Posterior vena cava (tissue), 2 donors: ENCODE measurements around the gene SORCS2. TPM values are rescaled to one million over a fixed set of nuclear protein-coding genes. Genes with fewer than 3 reads are reported as not detected.

Experiments
- DNase-seq: peaks from one replicate; pipeline ENCODE4 v3.0.0-alpha.2; 2020; ENCODE audit warnings: low spot score
- intact Hi-C, 2 donors: fragments of 100-400 bp; cut with DNase I; formaldehyde crosslinking; loops; one replicate each; pipeline versions ENCODE4 v1.14.1 to v1.14.2; 2022 to 2023
- total RNA-seq, 2 donors: library from RNA; stranded (reverse); fragmentation: NEBNext Ultra II Directional; extraction: Animal tissue kit (Norgen Biotek cat#: 25700); gene quantifications; one replicate each; pipeline ENCODE4 v1.2.1, GENCODE V29; 2021
- donor health status: DM: yes; HTN: yes; CAD: no.
- donor health status: DM: yes; HTN: yes; CAD: no.

SORCS2 gene
- total RNA-seq, 2 donors from 2014 or later = 5.0 to 11.9 TPM

DNA sequence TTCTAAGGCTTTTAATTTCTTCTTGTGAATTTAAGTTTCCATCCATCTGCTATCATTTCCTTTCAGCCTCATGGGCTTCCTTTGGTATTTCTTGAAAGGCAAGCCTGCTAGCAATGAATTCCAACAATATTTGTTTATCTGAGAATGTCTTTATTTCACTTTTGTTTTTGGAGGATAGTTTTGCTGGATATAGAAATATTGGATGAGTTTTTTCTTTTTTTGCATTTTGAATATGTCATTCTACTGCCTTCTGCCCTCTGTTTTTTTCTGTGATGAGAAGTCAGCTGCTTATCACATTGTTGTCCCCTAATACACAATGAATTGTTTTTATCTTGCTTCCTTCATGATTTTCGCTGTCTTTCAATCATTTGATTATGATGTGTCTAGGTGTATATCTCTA lies 13.2 kb upstream of the SORCS2 start:
- intact Hi-C loops = no loop called here
- DNase-seq = no peak

DNA sequence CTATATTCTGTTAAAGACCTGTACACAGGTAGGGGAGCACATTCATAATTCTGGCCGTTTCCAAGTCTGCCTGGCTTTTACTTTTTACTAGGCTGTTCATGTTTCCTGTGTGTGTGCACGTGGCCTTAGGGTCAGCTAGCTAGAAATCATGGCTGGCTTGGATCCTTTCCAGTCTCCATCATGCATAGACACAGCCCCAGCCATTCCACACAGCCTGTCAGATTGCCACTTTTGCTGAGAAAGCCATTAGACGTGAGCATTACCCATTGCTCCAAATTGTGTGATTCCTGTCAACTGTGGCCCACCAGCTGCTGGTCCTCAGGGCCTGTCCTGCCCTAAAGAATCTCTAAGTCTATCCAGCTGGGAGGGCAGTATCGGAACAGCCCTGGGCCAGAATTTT lies 11.4 kb upstream of the SORCS2 start:
- intact Hi-C loops = loop anchor here in 1 of 2 donors (1.0 kb wide), 1 partner anchor 24 kb away; no protein-coding TSS in a partner anchor
- no peak for DNase-seq

DNA sequence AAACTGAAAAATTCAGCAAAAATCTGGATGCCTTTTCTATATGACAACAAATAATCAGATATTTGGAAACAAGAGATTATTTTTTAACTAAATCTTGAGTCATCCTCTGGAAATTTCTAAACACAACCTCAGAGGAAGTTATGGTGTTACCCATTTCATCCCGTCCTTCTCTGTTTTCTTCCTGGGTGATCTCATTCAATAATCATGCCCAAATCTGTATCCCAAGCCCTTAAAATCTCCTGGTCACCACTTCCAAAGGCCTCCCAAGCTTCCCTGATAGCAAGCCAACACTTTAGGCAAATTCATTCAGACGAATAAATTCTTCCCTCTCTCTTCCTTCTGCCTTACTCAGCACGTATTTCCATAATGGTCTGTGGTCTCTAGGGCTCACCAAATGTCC lies 9.7 kb upstream of the SORCS2 start:
- no peak for DNase-seq
- intact Hi-C loops = no loop called here

DNA sequence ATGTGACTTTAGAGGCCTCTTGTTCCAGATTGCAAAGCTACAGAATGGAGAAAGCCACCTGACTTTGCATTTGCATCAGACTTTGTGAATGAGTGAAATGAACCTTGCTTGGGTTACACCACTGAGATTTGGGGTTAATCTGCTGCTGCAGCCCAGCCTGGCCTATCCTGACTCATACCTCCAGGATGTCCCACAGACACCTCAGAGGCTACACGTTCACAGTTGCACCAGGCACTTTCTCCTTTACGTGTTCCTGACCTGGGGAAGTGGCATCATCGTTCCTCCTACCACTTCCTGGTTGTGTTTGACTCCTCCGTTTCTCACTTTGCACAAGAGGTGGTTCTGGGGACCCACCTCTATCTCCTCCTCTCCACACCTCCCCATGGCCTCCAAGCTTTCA lies 9.2 kb upstream of the SORCS2 start:
- DNase-seq = no peak
- intact Hi-C loops = no loop called here

DNA sequence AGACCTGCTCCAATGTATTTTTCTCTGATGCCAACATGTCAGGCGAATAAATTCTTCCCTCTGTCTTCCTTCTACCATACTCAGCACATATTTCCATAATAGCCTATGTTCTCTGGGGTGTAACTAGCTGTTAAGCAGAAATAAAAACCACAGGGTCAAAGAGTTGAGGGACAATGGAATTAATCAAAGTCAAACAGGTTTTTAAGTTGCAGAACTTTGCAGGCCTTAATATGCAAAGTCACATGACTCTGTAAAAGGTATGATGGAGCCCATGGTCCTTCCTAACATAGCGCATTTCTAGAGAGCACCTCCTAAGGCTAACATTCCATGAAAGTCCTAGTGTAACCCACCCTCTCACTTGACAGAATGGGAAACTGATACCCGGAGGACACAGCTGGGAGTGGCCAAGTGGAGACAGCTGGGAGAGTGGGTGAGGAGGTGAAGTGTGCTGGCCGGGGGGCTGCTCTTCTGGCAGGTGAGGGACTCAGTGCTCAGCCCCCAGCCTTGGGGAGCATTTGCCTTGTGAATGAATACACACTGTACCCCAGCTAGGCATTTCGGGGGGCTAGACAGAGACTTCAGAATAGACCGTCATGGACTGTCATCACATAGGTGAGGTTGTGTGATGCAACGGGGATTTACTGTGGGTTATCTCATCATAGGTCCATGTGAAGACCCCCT lies 8.4 kb upstream of the SORCS2 start:
- intact Hi-C loops = no loop called here
- no peak for DNase-seq

DNA sequence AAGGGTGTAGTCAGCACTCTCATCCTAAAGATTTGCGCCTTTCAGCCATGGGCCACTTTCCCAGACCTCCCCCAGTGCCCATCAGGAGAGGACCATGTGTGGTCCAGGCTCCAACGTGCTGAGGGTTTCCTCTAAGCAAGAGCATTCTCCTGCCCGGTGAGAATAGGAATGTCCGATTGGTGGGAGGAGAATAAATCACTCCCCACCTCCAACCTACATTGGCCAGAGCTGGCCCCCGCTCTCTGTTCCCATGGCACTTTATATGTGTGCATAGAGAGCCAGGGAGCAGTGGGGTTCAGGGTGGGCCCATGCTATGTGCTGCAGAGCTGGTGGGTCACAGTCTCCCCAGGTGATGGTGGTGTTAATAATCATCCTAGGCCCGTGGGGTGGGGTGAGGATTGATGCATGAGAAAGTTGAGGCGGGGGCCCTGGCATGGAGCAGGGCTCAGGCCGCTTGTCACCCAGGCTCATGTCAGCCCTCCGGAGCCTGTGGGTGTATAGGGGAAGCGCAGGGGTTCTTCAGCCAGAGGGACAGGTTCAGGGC lies 6.8 kb upstream of the SORCS2 start:
- DNase-seq = peak; percentile 58
- intact Hi-C loops = no loop called here

DNA sequence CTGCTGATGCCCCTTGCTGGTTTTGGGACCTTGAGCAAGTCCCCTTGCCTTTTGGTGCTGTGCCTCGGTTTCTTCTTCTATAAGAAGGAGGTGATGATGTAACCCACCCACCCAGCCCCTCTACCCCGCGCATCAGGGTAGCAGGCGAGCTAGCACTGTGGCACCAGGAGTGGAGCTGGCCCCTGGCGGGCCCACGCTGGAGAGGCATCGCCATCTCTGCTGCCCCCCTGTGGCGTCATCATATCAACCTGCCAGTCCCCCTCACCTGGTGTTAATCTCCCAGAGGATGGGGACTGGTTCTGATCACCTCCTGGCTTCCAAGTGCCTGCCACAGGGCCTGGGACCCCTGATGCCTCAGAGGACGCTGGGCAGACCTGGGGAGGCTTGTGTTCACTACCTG lies 6.3 kb upstream of the SORCS2 start:
- DNase-seq = peak; percentile 64
- intact Hi-C loops = no loop called here

DNA sequence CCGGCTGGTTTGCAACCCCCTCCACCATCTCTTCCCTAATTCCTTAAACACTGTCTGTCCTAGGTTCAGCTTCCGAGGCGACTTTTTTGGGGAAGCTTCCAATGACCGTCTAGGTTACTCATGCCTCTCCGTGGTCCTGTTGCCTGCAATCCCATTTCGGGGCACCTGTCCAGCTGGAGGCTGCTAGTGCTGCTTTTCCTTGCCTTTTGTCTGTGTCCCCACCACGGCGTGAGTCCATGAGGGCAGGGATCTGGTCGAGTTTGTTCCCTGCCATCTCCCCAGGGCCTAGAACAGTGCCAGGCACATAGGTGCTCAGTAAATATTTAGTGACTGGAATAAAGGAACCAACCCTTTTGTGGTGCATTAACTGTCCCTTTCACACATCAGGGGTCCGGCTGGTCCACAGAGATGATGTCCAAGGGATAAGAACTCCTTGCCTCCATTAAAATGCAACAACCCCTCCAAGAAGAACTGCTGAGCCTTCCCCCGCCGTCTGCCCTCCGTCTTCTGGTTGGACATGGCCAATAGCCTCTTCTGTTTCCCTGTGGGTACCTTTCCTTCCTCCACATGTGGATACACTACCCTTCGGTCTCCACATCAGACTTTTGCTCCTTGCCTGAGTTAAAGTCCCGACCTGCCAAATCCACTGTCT lies 5.7 kb upstream of the SORCS2 start:
- DNase-seq = peak; percentile 73
- intact Hi-C loops = no loop called here

DNA sequence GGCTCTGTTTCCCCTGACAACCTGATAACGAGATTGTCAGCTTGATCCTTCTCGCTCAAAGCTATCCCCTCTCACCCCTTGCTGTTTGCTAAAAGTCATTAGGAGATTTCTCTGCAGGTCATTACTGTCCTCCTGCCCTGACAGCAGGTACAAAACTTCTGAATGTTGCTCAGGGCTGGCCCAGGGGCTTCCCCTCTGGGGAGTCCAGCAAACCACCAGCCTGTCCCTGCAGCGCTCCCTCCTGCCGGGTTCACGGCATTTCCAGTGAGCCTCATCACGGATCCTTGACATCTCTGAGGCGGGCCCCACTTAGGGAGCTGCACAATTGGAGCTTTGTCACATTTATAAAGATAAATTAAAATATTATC lies 5.2 kb upstream of the SORCS2 start:
- DNase-seq = peak; percentile 58
- intact Hi-C loops = no loop called here

DNA sequence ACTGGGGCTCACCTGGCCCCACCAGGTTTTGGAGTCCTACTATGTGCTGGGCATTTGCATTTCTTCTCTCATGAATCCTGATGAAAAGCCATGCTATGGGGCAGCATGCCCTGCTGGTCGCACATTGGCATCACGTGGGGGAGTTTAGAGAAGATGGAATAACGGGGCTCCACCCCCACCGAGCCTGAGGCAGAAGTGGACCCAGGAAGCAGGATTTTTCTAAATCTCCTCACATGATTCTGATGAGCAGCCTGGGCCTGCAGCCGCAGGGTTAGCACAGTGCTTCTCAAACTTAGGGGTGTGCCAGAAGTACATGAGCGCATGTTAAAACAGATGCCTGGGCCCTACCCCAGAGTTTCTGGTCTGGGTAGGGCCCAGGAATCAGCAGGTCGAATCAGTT lies 4.6 kb upstream of the SORCS2 start:
- peak; percentile 72 for DNase-seq
- intact Hi-C loops = no loop called here

DNA sequence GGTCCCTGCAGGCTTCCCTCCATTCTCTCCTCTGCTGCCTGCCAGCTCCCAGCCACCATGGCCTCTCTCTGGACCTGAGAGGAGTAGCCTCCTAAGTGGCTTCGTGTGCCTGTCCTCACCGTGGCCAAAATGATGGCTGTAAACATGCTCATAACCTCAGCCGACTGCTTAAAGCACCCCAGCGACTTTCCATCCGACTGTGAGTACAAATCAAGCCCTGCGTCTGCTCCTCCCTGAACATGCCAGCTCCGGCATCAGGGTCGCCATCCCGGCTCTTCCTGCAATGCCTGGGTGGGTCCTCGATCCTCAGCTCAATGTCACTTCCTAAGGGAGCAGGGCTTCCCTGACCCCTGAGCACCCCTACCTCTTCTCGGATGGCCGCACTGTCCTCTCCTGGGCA lies 3.3 kb upstream of the SORCS2 start:
- DNase-seq = peak; percentile 51
- intact Hi-C loops = no loop called here

DNA sequence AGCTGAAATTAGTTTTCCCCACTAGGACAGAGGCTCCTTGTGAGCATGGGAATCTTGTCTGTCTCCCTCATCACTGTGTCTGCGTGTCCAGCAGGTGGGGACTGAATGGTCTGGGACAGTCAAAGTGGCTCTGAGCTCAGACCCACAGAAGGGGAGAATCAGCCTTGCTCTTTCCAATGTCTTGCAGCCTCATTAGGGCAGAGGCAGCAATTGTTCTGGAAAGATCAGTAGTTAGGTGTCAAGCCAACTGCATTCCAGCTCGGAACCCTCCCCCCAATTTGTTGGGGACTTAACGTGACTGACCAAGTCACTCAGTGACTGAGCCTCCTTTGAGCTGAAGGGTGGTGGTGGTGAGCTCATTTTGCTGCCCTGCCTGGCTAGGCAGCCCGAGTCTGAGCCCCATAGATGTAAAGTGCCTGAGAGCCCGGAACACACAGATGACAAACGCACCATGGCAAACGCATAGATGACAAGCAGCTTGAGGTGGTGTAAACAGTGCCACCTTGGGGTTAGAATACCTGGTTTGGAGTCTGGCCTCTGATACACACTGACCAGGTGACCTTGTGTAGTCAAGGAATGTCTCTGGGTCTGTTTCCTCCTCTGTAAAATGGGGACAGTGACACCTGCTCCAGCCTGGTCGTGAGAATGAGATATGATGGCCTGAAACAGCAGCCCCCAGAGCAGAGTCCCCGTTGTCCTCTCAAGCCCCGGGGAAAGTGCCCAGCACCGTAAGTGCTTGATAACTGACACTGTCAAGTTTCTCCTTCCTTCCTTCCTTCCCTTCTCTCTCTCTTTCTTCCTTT lies 2.7 kb upstream of the SORCS2 start:
- intact Hi-C loops = loop anchor here (1.0 to 5.0 kb wide), 2 partner anchors 528 kb away; no protein-coding TSS in a partner anchor
- DNase-seq = peak; percentile 34

DNA sequence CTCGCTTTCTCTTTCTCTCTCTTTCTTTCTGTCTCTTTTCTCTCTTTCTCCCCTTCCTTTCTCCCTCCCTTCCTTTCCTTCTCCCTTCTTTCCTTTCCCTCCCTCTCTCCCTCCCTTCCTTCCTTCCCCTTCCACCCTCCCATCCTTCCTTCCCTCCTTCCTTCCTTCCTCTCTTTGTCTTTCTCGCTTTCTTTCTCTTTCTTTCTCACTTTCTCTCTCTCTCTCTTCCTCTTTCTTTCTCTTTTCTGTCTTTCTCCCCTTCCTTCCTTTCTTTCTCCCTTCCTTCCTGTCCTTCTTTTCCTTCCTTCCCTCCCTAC lies 2.1 kb upstream of the SORCS2 start:
- intact Hi-C loops = loop anchor here (1.0 to 5.0 kb wide), 2 partner anchors 527 kb away; no protein-coding TSS in a partner anchor
- no peak for DNase-seq

DNA sequence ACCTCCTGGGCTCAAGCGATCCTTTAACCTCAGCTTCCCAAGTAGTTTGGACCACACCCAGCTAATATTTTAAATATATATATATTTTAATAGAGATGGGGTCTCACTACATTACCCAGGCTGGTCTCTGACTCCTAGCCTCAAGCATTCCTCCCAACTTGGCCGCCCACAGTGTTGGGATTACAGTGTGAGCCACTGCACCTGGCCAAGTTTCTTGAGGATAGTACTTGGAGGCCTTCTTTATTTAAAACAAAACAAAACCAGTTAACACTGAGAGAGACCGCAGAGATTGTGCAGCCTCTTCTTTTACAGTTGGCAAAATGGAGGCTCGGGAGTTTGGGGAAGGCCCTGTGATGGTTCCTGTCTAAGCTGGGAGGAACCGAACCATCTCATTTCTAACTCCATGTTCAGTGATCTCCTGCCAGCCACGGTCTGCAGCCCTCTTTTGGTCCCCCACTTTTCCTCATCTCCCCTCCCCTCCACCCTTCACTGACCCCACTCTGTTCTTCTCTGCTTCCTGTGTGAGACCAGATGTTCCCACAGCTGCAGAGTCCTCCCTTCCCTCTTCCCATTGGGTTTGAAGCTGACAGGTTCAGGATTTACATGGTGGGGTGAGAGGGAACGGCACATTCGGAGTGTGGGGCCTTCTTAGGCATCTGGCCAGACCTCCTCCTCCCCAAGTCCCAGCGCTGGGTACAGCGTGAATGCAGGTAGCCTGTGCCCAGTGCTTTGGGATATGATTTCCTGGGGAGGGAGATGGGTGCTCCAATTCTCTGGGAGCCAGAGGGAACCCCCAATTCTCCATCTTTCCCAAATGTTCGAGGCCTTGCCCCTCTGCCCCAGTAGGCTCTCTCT lies 1.4 kb upstream of the SORCS2 start:
- DNase-seq = peak; percentile 63
- intact Hi-C loops = loop anchor here (1.0 to 5.0 kb wide), 2 partner anchors 526 kb away; no protein-coding TSS in a partner anchor

DNA sequence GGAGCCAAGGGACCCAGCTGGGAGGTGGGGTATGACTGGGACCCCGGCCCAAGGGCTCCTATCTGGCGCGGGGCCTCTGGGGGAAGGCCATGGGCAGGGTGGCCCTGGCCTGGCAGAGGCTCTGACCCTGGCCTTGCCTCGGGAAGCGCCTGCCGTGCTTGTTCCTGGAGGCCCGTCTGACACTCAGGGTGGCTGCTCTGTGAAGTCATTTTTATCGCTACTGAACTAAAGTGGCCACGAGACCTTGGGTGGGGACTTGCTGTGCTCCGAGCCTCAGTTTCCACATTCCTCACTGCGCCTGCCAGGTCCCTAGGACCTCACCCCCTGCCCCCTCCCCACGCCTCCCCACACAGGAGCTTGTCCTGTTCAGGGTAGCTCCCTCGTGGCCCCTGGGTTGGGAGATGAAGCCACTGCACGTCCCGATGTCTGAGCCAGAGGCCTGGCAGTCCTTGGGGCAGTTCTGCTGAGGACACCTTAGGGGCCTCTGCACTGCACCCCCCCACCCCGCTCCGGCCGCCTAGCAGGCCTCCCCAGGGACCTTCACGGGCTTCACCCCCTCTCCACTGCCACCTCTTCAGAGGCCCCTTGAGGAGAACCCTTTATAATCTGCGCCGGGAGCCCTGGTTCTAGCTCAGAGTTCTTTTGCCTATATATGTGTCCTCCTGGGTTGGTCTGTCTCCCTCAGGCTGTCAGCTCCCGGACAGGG lies 639 bp upstream of the SORCS2 start:
- intact Hi-C loops = loop anchor here (2.0 to 5.0 kb wide), 3 partner anchors 103 to 526 kb away; no protein-coding TSS in a partner anchor

DNA sequence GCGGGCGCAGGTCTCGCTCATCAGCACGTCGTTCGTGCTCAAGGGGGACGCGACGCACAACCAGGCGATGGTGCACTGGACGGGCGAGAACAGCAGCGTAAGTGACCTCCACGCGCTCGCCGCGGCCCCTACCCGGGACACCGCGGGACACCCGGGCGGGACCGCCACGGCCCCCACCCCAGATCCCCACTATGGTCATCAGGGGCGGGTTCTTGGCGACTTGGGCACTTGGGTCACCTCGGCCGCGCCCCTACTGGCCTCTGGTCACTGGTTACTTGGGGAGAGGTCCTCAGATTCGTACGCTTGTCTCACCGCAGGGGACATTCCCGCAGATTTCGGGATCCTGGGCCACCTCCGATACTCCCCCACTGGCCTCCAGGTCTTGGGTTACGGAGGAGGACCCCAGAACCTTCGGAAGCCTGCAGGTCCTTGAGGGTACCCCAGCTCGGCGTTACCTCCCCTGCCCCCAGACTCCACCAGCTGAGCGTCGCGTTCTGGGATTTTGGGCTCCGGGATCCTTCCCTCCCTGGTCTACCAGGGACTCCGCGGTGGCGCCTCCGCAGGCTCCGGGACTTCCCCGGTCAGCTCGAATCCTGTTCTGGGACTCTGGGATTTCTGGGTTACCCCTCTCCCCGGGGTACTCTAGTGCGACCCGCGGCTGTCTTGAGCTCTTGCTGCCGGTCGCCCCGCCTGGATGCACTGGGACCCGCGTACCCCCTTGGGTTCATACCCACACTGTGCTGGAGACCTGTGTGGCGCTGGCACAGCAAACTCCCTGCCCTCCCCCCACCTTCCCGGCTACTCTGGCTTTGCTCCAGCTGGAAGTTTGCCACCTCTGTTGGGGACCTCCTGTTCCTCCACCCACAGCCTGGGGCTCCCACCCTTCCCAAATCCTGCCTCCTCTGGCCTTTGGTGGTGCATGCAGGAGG lies 956 bp downstream of the SORCS2 start:
- peak; percentile 78 for DNase-seq
- intact Hi-C loops = loop anchor here (2.0 to 5.0 kb wide), 3 partner anchors 102 to 524 kb away; no protein-coding TSS in a partner anchor

More for the DNA sequence above, 639 bp upstream of the SORCS2 start:
- peak; percentile 66 for DNase-seq
